PC-9 (cell line): ENCODE results near the gene CTBP2.

Experiments used
- CTCF ChIP-seq: fragments of 200-600 bp; sonication (generic); conservative IDR thresholded peaks from 2 replicates; pipeline ENCODE4 v1.6.1; 2017; ENCODE audit warnings: mixed run types, antibody characterized with exemption, mild to moderate bottlenecking, moderate library complexity
- EZH2 ChIP-seq: fragments of 200-600 bp; sonication (generic); IDR thresholded peaks from 2 replicates; pipeline ENCODE4 v1.8.0; 2017; ENCODE audit warnings: antibody characterized with exemption, low read depth

DNA sequence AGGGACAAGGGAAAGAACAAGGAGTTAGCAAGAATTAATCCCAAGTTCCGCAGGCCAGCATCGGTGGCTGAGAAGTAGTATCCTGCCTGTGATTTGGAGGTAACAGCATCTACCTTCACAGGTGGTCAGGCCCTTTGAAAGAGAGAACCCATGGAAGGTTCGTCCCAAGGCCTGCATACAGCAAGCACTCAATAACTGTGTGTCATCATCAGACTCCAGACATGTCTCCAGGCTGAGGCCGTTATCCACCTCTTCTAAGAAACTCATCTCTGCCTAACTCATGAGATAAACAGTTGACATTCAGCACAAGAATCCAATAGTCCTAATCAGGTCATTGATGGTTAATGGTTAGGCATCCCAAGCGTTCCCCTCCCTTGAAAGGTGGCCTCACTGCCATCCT, 45.0 kb downstream of the CTBP2 start:
- TF ChIP-seq EZH2 (no peak), CTCF (no peak)
